NOMO-1 treated with dmso at 0.1 percent for 144 hours (cell line): Measurements from ENCODE around the gene PHF21B.

Source experiments
- DNase-seq: peaks from one replicate; lab custom pipeline; 2025; ENCODE audit not compliant: unreplicated experiment; lab: John Stamatoyannopoulos, UW

PHF21B gene

DNA sequence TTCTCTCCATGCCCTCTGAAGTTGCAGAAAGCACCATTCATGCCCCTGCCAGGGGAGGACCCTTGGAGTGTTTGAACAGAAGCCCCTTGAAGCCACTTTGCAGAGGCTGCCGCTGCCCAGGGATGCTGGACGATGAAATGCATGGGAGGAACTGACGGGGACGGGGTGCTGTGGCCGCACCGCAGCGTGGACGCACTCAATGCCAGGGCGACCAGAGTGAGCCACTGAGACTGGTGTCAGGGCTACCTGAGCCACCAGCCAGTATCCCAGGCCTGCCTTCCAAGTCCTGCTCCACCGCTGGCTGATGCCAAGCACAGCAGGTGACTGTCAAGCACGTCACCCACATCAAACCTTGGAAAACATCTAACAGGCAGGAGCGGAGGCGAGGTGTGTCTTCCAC lies 17.6 kb downstream of the PHF21B start:
- no peak for DNase-seq

DNA sequence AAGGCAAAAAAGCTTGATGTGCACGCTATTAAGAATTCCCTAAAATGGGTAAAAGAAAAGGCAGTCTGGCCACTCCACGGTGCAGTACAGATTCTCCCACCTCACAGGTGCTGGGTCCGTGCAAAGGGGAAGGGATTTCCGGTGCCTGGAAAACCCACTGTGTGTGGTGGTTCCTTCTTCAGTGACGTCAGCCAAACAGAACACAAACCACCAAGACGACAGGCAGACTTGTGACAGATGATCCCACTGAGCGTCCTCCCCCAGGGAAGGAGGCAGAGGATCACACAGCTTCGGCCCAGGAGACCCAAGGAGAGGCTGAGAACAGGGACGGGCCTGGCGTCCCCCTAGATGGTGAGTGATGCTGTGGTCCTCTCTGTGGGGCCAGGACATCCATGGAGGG lies 18.6 kb downstream of the PHF21B start:
- DNase-seq: no peak

- DNase-seq: no peak
These were observed 19.0 kb downstream of the PHF21B start for GRCh38 chr22:44990810-44991209.

DNA sequence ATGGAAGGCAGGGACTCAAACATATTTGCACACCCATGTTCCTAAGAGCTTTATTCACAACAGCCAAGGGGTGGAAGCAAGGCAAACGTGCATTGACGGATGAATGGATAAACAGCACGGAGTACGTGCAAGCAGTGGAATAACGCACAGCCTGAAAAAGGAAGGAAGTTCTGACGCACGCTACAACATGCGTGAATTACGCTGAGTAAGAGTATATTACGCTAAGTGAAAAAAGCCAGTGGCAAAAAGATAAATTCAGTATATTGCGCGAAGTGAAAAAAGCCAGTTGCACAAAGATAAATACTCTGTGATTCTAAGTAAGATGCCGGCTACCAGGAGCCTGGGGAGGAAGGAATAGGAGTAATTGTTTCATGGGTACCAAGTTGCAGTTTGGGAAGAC lies 19.5 kb downstream of the PHF21B start:
- DNase-seq: no peak

DNA sequence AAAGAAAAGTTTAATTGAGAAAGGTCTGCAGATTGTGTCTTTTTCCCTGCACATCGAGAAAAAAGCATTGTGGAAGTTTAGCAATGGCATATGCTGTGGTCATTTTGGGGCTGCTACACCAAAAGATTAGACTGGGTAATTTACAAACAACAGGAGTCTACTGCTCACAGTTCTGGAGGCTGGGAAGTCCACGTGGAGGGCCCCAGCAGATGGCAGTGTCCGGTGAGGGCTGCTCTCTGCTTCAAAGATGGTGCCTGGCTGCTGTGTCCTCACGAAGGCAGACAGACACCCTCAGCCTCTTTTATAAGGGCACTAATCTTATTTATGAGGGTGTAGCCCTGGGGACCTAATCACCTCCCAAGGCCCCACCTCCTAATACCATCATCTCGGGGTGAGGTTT lies 21.1 kb downstream of the PHF21B start:
- DNase-seq: no peak

GRCh38 chr22:44986926-44987325 lies 22.9 kb downstream of the PHF21B start:
- DNase-seq: no peak

GRCh38 chr22:44985906-44986527 lies 23.8 kb downstream of the PHF21B start:
- DNase-seq: no peak

DNA sequence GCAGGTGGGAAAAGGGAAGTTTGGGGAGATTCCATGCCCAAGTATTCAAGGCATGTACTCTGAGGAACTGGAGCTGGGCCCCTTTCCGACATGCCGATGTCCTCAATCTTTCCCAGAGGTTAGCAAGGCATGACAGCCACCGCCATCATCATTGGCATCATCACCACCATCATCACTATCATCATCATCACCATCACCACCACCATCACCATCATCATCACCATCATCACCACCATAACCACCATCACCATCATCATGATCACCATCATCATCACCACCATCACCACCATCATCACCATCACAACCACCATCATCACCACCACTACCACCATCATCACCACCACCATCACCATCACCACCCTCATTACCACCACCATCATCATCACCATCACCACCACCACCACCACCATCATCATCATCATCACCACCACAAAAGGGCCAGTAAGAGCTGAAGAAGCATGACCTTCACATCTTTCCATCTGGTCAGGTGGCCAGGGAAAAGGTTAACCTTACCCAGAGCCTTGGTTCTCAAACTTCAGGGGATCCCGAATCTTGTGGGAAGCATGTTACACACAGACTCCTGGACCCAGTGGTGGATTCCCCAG lies 25.8 kb downstream of the PHF21B start:
- DNase-seq: no peak

DNA sequence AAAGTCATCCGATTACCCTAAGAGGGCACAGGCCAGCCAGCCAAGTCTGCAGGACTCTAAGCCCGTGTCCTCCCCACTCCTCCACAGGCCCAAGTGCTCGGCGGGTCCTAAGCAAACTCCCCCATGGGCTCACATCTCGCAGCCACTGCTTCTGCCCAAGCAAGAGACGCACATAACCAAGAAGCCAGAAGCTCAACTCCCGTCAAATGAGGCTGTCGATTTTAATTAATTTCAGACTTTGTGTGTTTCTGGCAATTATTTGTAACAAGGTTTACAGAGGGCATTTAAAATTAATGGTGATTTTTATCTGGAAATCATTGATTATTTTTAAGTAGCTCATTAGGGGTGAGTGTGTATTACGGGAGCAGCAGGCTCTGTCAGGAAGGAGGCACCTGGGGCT lies 27.4 kb downstream of the PHF21B start:
- DNase-seq: no peak

- DNase-seq: no peak
These were observed 27.9 kb downstream of the PHF21B start for GRCh38 chr22:44981857-44982256.

DNA sequence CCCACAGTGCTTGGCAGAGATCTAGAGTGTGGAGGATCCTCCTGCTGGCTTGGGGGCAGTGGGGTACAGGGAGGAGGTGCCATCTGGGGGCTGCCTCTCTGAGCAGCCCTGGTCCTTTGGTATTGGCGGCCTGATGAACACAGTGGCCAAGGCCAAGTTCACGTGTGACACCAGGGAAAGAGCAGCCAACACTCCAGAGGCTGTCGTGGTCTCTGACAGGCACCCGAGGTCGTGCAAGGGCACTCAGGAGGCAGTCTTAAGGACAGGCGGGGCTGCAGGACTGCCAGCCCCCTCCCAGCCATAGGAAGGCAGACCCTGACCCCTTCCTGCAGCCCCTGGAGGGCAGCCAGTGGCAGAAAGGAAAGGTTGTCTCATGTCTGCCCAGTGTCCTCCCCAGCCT lies 30.7 kb downstream of the PHF21B start:
- DNase-seq: no peak

GRCh38 chr22:44975427-44976262 lies 34.2 kb downstream of the PHF21B start:
- DNase-seq: peak; percentile 78

GRCh38 chr22:44974454-44974853 lies 35.4 kb downstream of the PHF21B start:
- DNase-seq: no peak

DNA sequence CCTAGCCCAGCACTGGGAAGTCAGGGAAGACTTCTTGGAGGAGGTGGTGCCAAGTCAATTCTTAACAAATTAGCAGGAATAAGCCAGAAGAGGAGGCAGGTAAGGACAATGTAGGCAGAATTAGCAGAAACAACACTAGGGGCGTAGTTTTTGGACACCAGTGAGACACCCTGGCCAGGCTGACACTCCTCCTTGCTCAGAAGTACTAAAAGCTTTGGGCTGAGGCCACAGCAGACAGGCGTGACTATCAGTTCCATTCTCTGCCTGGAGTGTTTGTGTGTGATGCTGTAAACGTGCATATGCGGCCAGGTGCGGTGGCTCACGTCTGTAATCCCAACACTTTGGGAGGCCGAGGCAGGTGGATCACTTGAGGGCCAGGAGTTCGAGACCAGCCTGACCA lies 36.0 kb downstream of the PHF21B start:
- no peak for DNase-seq

DNA sequence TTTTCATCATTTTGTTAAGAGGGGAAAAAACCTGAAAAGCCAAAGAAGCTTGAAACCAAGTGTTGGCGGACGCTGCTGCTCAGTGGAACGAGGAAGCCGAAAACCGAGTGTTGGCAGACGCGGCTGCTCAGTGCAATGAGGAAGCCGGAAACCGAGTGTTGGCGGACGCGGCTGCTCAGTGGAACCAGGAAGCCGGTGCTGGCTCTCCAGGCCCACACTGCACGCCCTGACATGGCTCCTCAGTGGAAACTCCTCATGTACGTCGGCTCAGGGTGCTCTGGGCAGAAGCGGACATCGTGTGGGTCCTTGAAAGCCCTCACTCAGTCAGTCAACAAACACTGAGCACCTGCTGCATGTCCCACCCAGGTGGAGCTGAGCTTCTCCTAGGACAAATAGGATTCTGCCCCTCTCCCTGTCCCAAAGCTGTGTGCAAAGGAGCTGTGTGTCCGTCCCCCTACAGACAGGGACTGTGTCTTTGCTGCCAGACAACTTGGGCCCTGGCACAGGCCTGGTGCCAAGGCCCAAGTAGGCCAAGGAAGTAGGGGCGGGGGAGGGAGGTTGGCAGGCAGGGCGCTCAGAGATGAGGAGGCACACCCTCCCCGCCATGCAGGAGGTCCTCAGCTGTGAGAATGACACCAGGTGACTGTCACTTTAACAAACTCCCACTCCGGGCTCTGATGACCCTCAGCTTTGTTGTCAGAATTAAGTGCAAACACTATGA lies 37.3 kb downstream of the PHF21B start:
- no peak for DNase-seq

DNA sequence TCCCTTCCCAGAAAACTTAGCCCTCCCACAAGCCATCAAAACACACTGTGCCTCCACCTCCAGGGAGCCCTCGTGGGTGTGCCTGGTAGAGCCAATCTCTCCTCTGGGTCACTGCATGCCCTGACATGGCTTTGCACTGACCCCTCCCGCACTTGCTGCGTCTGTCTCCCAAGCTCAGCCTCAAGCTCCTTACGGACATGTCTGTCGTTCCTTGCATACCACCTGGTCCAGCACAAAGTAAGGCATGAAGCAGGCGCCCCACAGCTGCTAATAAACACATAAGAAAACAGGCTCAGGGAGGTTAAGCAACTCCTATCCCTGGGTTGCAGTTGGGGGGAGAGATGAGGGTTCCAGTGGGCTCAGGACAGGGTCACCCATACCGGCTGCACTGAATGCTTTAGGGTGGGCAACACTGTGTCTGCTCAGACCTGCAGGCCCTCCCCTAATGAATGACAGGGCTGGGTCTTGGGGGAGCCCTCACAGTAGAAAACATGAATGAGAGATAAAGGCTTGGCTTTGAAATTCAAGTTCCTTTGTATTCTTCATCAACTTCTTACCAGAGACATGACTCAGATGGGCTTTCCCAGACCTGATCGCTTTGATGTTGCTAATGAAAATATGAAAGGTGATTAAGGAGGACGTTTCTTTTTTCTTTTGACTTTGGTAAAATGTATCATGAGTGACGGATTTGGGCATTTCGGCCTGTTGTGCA lies 38.0 kb downstream of the PHF21B start:
- DNase-seq: no peak

GRCh38 chr22:44970291-44970690 lies 39.5 kb downstream of the PHF21B start:
- DNase-seq: no peak

GRCh38 chr22:44969817-44970216 lies 40.0 kb downstream of the PHF21B start:
- no peak for DNase-seq

- DNase-seq: no peak
These were observed 41.1 kb downstream of the PHF21B start for GRCh38 chr22:44968736-44969135.

DNA sequence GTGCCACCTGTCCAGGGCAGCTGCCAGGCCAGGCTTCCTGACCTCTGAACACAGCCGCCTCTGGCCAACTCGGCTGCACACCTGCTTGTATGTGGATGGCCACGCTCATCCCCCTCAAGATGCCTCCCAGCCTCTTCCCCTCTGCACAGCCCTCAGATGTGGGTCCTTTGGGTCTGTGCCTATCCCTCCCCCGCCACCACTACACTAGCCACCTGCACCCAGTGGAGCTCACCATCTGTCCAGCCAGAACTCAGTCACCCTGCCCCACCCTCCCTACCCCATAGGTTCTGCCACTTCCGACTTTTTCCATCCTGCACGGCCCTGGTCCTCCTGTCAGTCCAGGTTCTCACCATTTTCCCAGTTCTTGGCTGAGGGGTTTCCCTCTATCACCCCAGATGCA lies 44.6 kb downstream of the PHF21B start:
- DNase-seq: no peak

DNA sequence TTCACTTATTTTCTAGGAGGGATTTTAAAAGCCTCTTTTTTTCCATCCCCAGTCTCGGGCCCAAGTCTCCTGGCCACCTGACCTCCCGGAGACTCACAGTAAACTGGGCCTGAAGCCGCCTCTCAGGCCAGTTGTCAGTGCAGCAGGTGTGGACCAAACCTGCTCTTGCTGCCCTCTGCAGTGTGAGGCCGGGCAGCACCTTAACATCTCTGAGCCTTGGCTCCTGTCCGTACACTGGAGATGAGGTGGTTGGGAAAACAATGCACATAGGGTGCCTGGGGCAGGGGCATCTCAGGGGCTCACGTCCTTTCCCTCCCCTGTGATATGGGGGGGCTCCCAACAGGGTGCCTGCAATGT lies 45.1 kb downstream of the PHF21B start:
- no peak for DNase-seq
